Measurements from ENCODE around the gene SFI1.
"Not testable (repeated sequence)": the region's sequence is repeated elsewhere in the genome, so short reads cannot be mapped to it uniquely, and the experiment has no call there.

Gene SFI1

GRCh38 chr22:31488346-31488883 lies 7.9 kb upstream of the SFI1 start:
- DNase-seq (ENCODE audit: insufficient read length, low spot score) (no peak), FAIRE-seq (no peak)
- TF ChIP-seq POLR2A (IDR thresholded peaks at IDR 0.05; ENCODE audit: low read depth, low read length) = no peak

- TF ChIP-seq POLR2A (IDR thresholded peaks at IDR 0.05; ENCODE audit: low read depth, low read length) = no peak
- peak; percentile 19 for DNase-seq (ENCODE audit: insufficient read length, low spot score)
- FAIRE-seq = no peak
Observed at GRCh38 chr22:31488988-31489617, 7.2 kb upstream of the SFI1 start.

GRCh38 chr22:31489632-31490495 lies 6.5 kb upstream of the SFI1 start, which contains the start of gene EIF4ENIF1:
Gene EIF4ENIF1, minus strand, starts transcription at chr22:31489842. Its CDS starts 1,124 bp downstream, at chr22:31488718.
- TF ChIP-seq POLR2A (IDR thresholded peaks at IDR 0.05; ENCODE audit: low read depth, low read length) = peak; percentile 68
- DNase-seq (ENCODE audit: insufficient read length, low spot score) (peak; percentile 55), FAIRE-seq (no peak)

GRCh38 chr22:31490496-31490925 lies 5.8 kb upstream of the SFI1 start:
- DNase-seq (ENCODE audit: insufficient read length, low spot score) (peak; percentile 30), FAIRE-seq (peak; percentile 50)
- no peak for TF ChIP-seq POLR2A (IDR thresholded peaks at IDR 0.05; ENCODE audit: low read depth, low read length)

GRCh38 chr22:31491218-31491962 lies 4.9 kb upstream of the SFI1 start:
- FAIRE-seq (no peak), DNase-seq (ENCODE audit: insufficient read length, low spot score) (no peak)
- no peak for TF ChIP-seq POLR2A (IDR thresholded peaks at IDR 0.05; ENCODE audit: low read depth, low read length)

- FAIRE-seq (no peak), DNase-seq (ENCODE audit: insufficient read length, low spot score) (no peak)
- no peak for TF ChIP-seq POLR2A (IDR thresholded peaks at IDR 0.05; ENCODE audit: low read depth, low read length)
Observed at GRCh38 chr22:31492151-31492550, 4.2 kb upstream of the SFI1 start.

- FAIRE-seq; DNase-seq (ENCODE audit: insufficient read length, low spot score): not testable (repeated sequence)
Observed at GRCh38 chr22:31493355-31493754, 3.0 kb upstream of the SFI1 start.

GRCh38 chr22:31495343-31495742 lies 993 bp upstream of the SFI1 start:
- FAIRE-seq (no peak), DNase-seq (ENCODE audit: insufficient read length, low spot score) (no peak)
- TF ChIP-seq POLR2A (IDR thresholded peaks at IDR 0.05; ENCODE audit: low read depth, low read length) = no peak

- no peak for TF ChIP-seq POLR2A (IDR thresholded peaks at IDR 0.05; ENCODE audit: low read depth, low read length)
- DNase-seq (ENCODE audit: insufficient read length, low spot score) = no peak
- no peak for FAIRE-seq
Observed at GRCh38 chr22:31496735-31497146, 405 bp downstream of the SFI1 start.

GRCh38 chr22:31497148-31497938 lies 1.0 kb downstream of the SFI1 start:
- TF ChIP-seq POLR2A (IDR thresholded peaks at IDR 0.05; ENCODE audit: low read depth, low read length) = no peak
- FAIRE-seq (no peak), DNase-seq (ENCODE audit: insufficient read length, low spot score) (no peak)

- no peak for FAIRE-seq
Observed at GRCh38 chr22:31501738-31502137, 5.4 kb downstream of the SFI1 start.

GRCh38 chr22:31503211-31503964 lies 7.1 kb downstream of the SFI1 start:
- TF ChIP-seq POLR2A (IDR thresholded peaks at IDR 0.05; ENCODE audit: low read depth, low read length) = no peak
- FAIRE-seq (no peak), DNase-seq (ENCODE audit: insufficient read length, low spot score) (no peak)

More at GRCh38 chr22:31501738-31502137, 5.4 kb downstream of the SFI1 start:
- no peak for DNase-seq (ENCODE audit: insufficient read length, low spot score)
- TF ChIP-seq POLR2A (IDR thresholded peaks at IDR 0.05; ENCODE audit: low read depth, low read length) = no peak

Measured in H54 (cell line).